HG02759 (cell line): Measurements from ENCODE around the gene VSIG10L.

Source experiments
- ATAC-seq: cut with Tn5 transposase; IDR thresholded peaks from one replicate; pipeline ENCODE4 v1.9.1; 2021; ENCODE audit warnings: mild to moderate bottlenecking, moderate library complexity; ENCODE audit not compliant: unreplicated experiment

VSIG10L gene

DNA sequence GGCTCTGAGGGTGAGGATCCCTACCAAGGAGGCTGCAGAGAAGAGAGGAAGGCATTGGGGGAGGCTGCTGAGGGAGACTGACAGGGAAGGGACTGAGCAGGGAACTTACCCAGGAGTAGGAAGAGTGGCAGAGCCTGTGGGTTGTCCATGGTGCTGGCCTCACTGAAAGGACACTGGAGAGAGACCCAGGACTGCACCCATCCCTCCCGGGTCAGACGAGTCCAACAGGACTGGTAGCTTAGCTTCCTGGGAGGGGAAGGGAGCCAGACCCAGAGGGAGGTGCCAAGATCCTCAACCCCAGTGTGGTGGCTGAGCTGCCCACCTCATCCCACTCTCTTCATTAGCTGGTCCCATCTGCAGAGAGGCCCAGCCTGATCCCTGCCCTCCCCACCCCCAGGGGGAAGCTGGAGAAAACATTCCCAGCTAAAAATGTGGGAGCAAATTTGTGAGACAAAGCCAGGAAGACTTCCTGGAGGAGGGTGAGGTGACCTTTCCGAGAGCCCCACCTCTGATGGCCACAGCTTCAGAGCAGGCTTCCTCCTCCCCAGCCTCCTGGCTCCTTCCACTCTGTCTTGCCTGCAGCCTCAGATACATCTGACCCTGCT is at the start of gene VSIG10L:
TSS of gene VSIG10L (minus strand) at position 164 of the 605 bp plus-strand sequence. CDS start at position 149, 15 bp downstream.
- no peak for ATAC-seq

DNA sequence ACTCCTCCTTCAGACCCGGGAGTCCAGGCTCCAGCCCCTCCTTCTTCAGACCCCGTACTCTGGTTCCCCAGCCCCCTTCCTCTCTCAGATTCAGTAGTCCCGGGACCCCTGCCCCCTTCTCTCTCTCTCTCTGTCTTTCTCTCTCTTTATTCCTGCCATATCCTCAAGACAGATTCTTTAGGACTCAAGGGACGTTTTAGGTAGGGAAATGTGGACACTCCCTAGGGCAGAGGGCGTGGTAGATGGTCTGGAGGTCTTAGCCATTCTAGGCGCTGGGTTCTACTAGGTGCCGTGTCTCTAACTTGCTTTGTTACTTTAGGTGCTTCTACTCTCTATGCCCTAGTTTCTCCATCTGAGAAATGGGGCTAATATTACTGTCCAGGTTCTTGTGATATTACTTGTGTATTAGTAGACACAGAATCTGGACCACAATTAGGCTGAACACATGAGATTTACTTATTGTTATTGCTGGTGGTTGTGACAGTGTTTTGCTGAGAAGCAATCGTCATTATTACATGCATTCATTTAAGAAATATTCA is 49.2 kb upstream of the VSIG10L start:
- ATAC-seq = no peak

DNA sequence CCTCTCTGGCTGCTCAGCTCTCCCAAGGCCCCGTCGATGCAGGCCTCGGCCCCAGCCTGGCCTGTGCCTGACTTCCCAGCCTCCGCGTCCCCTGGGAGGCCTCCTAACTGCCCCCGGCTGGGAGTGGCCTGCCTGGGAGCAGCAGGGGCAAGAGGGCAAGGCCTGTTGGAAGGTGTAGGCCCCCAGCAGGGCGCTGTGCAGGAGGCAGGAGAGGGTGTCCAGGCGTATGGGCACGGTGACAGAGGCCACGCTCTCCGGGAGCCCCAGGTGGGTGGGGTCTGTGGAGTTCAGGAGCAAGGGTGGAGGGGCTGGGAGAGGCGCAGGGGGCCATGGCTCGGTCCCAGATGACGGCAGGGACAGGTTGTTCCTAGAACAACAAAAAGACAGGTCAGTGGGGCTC is 47.2 kb upstream of the VSIG10L start:
- ATAC-seq = no peak

DNA sequence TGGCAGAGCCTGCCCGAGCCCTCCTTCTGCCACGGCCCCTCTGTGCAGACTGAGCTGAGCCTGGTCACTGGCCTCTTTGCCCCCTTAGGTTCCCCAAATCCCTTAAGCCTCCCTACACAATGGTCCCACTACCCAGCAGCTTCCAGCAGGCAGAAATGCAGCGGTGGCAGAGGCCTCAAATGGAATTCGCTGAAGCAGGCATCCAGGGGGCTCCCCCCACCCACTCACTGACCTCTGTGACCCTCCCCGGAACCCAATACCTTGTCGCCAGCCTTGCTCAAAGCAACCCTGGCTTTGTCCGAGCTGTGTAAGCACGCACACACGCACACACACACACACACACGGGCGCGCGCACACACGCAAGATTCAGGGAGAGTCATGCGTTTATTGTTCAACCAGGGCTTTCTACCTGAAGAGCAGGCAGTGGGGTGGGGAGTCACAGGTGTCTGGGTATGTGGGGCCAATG is 46.0 kb upstream of the VSIG10L start, which contains the start of gene LIM2:
TSS of gene LIM2 (minus strand) at position 51 of the 466 bp plus-strand sequence. CDS start 531 bp downstream, outside the sequence.
- ATAC-seq = no peak

DNA sequence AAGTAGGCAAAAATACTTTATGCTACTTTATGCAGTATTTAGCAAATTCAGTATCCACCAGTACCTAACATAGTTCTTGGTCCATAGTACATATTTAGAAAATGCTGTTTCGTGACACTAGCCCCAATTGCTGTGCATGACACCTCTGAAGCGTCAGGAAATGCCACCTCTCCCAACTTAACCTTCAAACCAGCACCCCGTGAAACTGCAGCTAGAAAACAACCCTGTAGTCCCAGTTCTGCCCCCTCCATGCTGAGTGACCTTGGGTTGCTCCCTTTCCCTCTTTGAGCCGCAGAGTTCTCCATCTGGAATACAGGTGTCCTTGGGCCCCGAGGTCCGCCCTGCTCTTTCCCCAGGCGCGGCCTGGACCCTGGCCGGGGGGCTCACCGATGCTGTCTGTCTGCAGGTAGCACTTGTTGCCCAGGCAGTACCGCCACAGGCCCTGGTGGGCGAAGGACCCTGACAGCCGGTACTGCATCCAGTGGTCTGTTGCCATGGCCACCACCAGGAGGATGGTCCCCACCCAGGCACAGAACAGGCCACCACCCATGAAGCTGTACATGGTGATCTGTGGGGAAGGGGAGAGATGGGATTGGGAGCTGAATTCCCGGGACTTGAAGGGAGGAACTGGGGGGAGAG is 45.1 kb upstream of the VSIG10L start:
- ATAC-seq = no peak

DNA sequence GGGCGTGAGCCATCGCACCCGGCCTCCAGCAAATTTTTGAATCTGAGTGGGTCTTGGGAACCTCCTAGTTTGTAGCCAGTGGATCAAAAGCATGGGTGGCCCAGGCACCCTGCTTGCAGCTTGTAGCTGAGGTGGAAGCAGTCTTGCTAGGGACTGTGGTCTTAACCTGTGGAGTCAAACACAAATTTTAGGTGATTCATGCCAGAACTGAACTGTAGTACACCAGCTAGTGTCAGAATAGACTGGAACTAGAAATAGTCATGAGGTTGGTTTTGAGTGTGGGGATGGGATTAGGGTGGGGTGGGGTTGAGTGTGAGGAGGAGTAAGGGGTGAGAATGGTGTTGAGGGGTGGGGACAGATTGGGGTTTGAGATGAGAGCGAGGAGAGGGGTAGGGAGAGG is 40.1 kb upstream of the VSIG10L start:
- ATAC-seq = no peak

DNA sequence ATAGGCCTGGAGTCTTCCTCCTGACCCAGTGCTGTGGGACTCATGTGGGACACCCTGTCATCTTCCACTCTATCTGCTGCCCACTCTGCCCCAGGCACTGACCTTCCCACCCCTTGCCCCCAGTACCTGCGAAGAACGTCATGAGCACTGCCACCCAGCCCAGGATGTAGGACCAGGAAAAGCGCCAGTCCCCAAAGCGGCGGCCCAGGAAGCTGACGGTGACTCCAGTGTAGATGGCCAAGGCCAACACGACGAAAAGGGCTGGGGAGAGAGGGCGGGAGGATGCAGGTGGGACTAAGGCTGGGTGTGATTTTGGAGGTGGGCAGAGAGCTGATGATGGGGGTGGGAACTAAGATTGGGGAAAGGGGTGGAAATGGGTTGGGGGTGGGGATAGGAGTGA is 38.4 kb upstream of the VSIG10L start:
- ATAC-seq = no peak

DNA sequence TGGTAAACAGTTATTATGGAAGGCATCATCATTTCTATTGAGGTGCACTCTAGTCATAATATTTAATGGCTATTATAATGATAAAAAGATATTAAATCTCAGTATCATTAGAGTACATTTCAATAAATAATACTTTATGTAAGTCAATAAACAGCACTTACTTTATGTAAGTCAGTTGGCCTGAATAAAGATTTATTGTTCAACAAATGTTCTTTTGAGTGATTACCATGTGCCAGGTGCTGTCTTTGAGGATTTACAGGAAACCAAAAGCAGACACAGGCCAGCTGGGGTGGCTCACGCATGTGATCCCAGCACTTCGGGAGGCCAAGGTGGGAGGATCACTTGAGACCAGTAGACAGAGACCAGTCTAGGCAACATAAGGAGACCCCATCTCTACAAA is 35.5 kb upstream of the VSIG10L start:
- no peak for ATAC-seq

DNA sequence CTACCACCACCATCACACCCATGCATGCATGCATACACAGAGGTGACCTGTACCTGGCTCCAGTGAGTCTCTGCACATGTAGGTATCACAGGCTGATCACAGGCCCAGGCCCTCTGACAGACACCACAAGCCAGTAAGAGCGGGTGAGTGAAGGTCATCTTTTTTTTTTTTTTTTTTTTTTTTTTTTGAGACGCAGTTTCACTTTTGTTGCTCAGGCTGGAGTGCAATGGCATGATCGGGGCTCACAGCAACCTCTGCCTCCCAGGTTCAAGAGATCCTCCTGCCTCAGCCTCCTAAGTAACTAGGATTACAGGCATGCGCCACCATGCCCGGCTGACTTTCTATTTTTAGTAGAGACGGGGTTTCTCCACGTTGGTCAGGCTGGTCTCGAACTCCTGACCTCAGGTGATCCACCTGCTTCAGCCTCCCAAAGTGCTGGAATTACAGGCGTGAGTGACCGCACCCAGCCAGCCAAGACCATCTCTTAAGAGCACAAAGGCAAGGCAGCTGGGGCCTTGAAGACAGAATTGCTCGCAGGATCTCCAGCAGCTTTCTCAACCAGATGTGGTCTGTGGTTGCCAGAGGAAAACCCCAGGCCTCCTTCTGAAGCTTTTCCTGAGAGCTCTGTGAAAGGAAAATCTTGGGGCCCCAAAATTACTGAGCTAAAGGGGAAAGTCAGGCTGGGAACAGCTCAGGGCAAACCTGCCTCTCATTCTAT is 33.7 kb upstream of the VSIG10L start:
- no peak for ATAC-seq

DNA sequence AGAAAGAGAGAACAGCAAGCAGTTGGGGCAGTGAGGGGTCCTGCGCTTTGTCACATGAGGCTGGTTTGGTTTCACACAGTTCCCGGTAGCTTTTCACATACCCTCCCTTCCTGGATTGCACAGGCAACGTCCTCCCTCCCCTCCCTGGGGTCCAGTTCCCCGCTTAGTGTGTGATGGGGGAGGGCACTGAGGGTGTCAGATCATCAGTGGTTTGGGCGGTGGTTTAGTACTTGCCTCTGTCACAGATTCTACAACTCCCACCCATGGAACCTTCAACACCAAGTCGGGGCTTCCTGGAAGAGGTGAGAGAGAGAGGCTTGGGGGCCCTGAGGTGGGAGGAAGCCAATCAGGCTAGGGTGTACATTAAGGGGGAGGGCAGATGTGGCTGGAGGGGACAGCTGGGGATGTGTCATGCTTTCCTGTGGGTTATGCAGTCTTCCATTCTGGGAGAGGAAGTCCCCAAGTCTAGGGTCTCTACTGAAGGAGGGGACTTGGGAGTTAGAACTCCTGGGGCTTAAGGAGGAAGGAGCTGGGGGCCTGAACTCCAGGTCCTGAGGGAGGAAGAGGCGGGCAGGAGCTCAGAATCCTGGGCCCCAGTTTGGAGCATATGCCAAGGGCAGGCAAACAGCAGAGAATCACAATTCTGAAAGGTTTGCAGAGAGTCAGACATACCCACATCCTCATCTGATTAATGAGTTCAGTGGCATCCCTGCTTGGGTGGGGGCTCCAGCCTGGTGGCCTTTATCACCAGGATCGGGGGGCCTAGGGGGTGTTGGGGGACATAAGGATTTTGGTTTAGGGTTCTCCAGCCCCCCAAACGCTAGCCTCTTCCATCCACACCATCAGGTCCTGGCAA is 30.9 kb upstream of the VSIG10L start, which contains the start of gene NKG7:
TSS of gene NKG7 (minus strand) at position 6 of the 856 bp plus-strand sequence. CDS start 119 bp downstream, outside the sequence.
- ATAC-seq = no peak

DNA sequence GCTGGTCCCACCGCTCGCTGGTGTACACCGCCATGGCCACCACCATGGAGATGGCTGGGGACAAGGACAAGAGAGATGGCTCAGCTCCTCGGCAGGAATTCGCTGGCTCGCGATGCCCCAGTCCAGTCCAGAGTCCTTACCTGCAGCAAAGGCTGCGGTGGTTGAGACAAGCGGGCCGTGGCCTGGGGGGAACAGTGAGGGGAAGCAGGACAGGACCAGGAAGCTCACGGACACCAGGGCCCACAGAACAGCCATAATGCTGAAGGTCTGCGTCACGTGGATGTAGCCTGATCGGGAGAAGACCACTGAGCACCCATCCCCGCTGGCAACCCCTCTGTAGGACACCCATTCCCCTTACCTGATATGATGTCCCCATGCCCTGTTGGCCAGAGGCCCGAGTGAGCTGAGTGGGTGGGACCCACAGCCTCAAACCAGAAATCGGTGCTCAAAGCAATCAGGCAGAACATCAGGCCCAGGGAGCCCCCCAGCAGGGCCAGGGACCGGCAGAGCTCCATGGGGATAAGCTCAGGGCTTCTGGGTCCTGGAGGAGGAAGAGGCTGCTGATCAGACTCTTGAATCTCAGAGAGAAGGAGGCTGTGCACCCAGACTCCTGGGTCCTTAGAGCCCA is 30.2 kb upstream of the VSIG10L start:
- no peak for ATAC-seq

DNA sequence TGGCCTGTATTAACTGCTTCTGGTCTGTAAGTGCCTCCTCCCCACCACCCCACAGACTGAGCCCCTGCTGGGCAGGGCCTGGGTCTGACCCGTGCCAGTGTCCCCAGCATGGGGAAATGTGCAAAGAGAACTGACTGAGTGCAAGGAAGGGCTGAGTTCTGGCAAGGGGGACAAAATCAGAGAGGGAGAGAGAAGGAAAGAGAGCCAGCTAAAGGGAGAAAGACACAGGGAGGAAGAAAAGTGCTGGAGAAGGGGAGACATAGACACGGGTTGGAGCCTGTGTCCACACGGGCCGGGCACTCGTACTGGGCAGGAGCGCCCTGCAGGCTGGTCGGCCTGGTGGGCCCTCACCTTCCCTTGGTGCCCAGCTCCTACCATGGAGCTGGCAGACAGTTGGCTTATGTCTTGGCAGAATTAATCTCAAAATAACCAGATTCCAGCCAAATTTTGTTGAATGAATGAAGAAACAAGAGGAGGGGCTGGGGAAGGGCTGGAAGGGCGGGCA is 29.3 kb upstream of the VSIG10L start:
- no peak for ATAC-seq

DNA sequence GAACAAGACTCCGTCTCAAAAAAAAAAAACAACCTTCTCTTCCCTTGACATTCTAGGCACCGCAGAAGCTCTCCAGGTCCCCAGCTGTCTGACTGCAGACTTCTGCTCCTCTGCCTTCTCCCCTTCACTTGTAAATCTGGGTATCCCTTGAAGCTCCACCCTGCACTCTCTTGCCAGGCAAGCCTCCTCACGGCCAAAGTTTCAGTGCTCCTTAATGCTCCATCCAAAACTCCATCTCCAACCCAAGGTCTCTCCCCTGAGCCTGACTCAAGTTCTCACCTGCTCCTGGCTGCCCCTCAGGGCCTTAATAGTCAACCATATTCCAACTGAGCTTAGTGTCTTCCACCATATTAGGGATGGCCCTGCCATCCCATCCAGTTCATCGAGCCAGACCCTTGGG is 28.3 kb upstream of the VSIG10L start:
- no peak for ATAC-seq

DNA sequence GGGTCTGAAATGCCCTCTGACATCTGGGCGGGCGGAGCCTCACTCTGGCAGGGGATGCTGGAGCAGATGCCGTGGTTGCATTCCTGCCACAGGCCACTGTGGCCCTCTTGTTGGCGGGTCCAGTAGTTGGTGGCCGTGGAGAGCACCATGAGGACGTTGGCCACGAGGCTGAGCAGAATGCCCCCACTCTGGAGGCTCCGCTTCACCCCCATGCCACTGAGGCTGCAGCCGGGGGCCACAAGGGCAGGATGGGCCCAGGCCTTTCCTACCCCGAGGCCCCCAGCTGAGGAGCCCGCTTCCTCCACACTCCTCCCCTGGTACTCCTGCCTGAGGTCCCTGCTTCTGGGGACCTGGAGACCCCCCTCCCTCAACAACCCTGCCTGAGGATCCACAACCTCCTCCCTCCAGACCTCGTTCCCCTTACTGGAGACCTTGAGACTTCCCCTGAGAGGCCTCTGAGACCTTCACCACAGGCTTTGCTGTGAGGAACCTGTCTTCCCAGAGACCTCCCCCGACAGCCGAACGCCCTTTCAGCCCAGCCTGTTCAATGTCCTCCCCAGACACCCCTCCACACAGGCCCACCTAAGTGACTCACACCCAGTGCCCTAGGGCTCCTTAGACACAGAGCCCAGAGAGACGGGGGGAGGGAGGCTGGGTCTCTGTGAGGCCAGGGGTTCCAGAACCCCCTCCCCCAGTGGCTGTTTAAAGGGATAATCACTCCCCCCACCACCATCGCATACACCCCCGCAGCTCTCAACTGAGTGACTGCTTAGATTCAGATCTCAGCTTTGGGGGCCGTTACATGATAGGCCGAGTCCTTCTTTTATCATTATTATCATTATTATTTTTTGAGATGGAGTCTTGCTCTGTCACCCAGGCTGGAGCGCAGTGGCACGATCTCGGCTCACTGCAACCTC is 26.7 kb upstream of the VSIG10L start, which contains the start of gene CLDND2:
TSS of gene CLDND2 (minus strand) at position 638 of the 917 bp plus-strand sequence. CDS start at position 212, 426 bp downstream.
- no peak for ATAC-seq

DNA sequence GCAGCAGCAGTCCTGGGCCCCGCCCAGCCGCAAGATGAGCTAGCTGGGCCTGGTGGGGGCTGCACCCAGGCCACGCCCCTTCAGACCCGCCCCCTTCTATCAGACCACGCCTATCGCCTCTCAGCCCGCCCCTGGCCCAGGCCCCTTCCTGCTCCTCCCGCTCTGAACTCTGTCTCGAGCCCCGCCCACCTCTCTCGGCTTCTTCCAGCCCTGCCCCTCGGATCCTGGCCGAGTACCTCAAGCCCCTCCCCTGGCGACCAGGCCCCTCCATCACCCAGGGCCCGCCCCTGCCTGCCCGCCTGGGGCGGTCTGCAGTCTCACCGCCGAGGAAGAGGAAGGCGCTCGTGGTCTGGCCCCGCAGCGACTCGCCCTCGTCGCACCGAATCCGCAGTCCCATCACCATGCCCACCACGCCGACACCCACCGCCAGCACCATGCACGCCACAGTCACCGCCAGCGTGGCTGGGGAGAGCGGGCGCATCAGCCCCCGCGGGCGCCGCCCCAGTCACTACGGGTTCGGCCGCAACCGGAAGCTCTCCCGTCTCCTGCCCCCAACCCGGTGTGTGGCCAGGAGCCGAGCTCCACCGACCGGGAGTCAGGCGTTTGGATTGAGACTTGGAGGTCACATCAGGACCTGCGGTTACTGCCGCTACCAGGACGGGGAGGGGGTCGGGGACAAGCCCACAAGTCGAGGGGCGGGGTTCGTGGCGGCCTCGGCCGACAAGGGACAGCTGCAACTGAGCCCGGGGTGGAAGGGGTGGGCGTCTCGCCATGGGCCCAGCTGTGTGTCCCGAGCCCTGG is 25.8 kb upstream of the VSIG10L start:
- ATAC-seq = peak; percentile 79

DNA sequence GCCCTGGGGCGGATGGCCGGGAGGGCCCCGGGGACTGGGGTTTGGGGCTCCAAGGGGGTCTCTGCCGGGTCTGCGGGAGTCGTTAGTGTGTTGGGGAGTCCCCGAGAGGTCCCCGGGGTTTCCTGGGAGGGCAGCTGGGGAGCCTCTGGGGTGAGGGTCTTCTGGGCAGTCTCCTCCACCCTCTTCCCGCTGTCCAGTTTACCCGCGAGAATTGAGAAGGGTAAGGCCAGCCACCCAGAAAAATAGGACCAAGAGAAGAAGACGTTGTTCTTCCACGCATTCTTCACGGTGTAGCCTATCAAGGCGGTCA is 25.3 kb upstream of the VSIG10L start:
- ATAC-seq = peak; percentile 4

DNA sequence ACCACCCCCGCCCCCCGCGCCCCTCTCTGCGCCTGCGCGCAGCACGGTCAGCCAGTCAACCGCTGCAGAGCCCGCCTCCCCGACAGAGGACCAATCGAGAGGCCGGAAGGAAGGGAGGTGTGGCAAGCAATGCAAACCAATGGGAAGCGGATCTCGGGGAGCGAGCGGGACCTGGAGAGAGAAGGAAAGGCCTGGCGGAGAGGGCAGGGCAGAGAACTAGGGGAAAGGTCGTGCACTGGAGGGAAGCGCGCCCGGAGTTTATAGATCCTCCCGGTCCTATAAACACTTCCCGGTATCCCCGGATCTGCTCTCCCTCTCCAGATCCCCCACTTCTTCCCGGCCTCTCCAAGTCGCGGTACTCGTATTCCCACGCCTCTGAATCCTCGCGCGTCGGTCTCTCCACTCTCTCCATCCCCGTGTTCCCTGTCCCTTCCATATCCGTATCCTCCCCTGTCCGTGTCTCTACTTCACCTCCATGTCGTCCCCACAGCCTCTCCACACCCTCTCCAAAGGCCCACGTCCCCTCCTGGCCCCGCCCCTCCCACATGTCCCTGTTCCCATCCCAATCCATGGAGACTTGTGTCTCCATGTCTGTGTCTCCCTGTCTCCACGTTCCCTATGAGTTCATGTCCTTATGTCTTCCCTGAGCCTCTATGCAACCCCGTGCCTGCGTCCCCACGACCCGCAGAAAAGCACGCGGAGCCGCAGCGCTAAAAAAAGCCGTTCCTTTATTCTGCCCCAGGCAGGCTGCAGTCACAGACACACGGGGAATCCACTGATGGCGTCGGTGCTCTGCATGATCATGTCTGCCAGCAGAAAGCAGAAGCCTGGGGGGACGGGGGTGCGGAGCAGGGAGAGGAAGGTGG is 24.7 kb upstream of the VSIG10L start:
- peak; percentile 46 for ATAC-seq
